ENCODE measurements around the gene DTL. TPM values are rescaled to one million over a fixed set of nuclear protein-coding genes. Genes with fewer than 3 reads are reported as not detected.
A peak's percentile ranks its signal among the peaks of the same experiment; 100 is the strongest.

DTL gene
- total RNA-seq, 1 donor from 2014 or later = 17.6 TPM

GRCh38 chr1:212124690-212125582, 89.4 kb downstream of the DTL start:
- no peak overlapping the region for H3K4me3 ChIP-seq (ENCODE audit: low read depth, low read length)
- TF ChIP-seq CTCF (conservative IDR thresholded peaks at IDR 0.05; ENCODE audit: low read depth, low read length) = no peak
- no peak for DNase-seq (ENCODE audit: low read depth)

GRCh38 chr1:212125654-212126053, 90.1 kb downstream of the DTL start:
- no peak overlapping the region for H3K4me3 ChIP-seq (ENCODE audit: low read depth, low read length)
- DNase-seq (ENCODE audit: low read depth) = no peak
- TF ChIP-seq CTCF (conservative IDR thresholded peaks at IDR 0.05; ENCODE audit: low read depth, low read length) = no peak

DNA sequence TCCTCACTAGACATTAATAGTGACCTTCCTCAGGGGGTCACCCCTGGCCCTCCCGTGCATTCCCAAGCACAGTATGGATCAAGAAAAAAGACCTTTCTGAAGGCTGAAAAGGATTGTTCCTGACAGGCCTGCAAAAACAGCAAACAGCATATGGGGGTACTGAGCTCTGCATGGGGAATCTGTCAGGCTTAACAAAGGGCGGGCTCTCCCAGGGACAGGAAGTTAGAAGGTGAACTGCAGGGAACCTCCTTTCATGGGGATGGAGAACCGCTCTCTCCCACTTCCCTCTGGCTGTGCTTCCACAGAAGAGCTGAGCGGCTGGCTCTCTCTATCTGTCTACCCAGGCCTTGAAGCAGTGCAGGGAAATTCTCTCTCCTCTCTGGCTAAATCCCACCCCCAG, 91.7 kb downstream of the DTL start:
- no peak for DNase-seq (ENCODE audit: low read depth)
- H3K4me3 ChIP-seq (ENCODE audit: low read depth, low read length) = no peak overlapping the region
- no peak for TF ChIP-seq CTCF (conservative IDR thresholded peaks at IDR 0.05; ENCODE audit: low read depth, low read length)

DNA sequence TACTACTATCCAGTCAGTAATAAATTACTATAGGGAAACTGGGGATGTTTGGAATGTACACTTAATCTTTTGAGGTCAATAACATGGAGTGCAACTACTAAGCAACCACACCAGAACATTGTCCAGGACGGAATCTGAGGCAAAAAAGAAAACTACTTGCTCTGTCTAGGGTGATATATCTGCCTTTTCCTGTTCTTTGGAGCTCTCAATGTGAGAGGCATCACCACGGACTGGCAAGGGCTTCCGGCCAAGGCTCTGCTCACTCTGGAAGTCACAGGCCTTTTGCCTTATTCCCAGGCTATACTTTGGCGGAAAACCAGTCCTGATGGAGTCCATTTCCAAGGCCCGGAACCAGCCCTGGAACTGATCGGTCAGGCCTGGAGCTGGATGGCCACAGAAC, 94.2 kb downstream of the DTL start:
- DNase-seq (ENCODE audit: low read depth) = no peak
- no peak for TF ChIP-seq CTCF (conservative IDR thresholded peaks at IDR 0.05; ENCODE audit: low read depth, low read length)

DNA sequence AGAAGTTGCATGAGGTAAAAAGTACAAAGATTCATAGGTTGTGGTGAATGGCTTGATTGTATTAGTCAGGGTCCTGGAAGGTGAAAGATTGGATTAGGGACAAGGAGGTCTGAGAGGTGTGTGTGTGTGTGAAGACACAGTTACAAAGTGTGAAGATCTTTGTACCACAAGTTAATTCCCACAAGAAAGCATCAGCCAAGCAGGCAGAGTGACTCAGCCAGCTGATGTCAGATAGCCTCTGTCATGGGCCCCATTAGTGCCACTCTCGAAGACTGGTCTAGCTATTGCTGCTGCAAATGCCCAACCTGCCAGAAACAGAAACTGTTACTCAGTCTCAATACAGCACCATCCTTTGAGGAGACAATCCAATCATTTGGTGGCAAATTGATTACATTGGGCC, 96.5 kb downstream of the DTL start:
- H3K4me3 ChIP-seq (ENCODE audit: low read depth, low read length) = no peak overlapping the region
- DNase-seq (ENCODE audit: low read depth) = peak; percentile 56
- TF ChIP-seq CTCF (conservative IDR thresholded peaks at IDR 0.05; ENCODE audit: low read depth, low read length) = no peak

More for the DNA sequence above, 94.2 kb downstream of the DTL start:
- no peak overlapping the region for H3K4me3 ChIP-seq (ENCODE audit: low read depth, low read length)

DNA sequence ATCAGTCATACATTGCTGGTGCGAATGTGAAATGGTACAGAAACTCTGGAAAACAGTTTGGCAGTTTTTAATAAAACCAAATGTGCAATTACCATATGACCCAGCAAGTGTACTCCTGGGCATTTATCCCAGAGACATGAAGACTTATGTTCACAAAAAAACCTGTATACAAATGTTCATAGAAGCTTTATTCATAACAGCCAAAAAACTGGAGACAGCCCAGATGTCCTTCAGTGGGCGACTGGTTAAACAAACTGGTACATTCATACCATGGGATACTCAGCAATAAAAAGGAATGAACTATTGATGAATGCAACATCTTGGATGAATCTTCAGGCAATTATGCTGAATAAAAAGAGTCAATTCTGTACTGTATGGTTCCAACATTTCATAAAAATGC, 97.8 kb downstream of the DTL start:
- DNase-seq (ENCODE audit: low read depth) = no peak
- no peak overlapping the region for H3K4me3 ChIP-seq (ENCODE audit: low read depth, low read length)
- no peak for TF ChIP-seq CTCF (conservative IDR thresholded peaks at IDR 0.05; ENCODE audit: low read depth, low read length)

DNA sequence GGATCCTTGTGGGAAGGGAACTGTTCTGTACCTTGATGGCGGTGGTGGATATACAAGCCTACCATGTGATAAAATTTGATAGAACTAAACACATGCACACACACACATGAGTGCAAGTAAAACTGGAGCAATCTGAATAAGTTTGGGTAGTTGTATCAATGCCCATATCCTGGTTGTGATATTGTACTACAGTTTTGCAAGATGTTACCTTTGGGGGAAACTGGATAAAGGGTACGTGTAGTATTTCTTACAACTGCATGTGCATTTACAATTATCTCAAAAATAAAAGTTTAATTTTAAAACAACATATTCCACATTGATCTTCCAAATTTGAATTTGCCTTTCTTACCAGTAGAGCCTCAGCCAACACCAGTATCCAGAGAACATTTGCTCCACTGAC, 99.6 kb downstream of the DTL start:
- no peak overlapping the region for H3K4me3 ChIP-seq (ENCODE audit: low read depth, low read length)
- TF ChIP-seq CTCF (conservative IDR thresholded peaks at IDR 0.05; ENCODE audit: low read depth, low read length) = no peak
- DNase-seq (ENCODE audit: low read depth) = no peak

Measured in epithelial cell of proximal tubule (primary cell).